Stimulated activated CD4-positive, alpha-beta T cell treated with anti-CD3 and anti-CD28 coated beads, Interleukin-2, amount 100 ng/mL, for 4 hours (primary cell): Measurements from ENCODE around the gene FNBP1.

Source experiments
- DNase-seq: peaks from one replicate; pipeline ENCODE4 v3.0.0-alpha.2; 2020; ENCODE audit warnings: low read depth

FNBP1 gene

DNA sequence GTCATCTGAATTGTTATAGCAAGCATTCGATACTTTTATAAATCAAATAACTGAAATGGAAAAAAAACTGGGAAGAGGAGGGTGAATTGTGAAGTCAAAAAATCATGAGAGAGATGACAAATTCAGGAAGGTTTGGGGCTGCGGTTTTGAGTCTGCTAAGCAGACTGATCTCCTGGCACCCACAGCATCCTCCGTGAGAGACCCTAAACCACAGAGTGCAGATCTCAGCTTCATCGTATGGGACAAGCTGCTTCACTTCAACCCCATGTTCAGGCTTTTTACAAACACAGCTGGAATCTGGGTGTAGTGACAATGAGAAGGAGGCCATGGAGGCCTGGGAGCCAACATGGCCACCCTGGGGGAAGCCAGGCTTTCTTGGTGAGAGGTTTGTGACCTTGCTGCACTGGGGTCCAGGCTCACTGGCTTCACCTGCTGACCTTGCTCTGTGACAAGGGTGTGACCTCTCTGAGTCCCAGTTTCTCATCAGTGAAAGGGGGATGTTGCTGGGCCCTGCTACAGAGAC is 188.3 kb downstream of the FNBP1 start:
- DNase-seq = no peak

DNA sequence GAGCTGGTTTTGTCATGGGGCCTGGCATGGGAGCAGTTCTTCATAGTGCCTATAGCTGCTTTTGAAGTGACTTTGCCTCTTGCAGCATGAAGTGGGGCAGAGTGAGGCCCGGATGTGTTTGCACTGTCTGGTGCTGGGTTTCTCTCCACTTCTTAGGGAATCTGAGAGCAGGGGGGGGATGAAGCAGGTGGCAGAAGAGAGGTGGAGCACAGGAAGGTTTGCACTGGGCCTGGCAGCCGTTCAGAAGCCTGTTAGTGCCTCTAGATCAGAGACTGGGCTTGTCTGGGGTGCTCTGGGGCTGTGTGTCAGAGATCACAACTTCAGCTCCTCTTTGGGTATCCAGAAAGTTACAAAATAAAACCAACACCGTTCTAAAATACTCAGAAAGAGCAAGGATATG is 189.4 kb downstream of the FNBP1 start:
- no peak for DNase-seq

DNA sequence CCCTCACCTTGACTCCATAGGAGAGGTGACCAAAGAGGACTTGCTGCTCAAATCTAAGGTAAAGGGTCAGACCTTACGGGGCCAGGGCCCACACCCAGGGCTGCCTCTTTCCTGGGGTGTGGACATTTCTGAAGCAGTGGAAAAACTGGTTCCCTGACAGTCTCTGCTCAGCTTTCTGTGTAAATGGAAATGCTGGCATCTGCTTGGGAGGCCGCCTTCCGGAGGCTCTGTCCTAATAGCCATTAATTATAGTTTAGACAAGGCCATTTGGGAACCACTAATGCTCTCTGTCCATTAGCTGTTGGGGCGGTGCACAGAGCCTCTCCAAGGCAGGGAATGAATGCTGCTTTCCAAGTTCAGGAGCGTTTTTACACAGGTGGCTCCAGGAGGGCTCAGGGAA is 190.4 kb downstream of the FNBP1 start:
- DNase-seq = no peak

DNA sequence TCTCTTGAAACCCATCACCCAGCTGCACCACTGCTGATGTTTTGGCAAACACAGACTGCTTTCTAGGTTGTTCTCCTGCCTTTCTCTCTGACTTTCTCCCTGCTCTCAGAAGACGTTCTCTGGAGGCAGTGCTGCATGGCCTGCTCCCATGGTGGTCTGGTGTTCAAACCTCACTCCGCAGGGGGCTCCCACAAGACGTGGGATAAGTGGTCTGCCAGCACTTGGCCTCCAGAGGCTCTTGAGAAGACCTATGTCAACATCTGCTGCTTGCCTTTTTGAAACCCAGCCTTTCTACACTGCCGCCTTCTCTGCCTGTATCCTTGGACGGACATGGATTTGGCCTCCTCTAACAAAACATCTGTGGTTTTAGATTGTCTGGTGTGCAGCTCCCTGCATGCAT is 191.2 kb downstream of the FNBP1 start:
- no peak for DNase-seq

DNA sequence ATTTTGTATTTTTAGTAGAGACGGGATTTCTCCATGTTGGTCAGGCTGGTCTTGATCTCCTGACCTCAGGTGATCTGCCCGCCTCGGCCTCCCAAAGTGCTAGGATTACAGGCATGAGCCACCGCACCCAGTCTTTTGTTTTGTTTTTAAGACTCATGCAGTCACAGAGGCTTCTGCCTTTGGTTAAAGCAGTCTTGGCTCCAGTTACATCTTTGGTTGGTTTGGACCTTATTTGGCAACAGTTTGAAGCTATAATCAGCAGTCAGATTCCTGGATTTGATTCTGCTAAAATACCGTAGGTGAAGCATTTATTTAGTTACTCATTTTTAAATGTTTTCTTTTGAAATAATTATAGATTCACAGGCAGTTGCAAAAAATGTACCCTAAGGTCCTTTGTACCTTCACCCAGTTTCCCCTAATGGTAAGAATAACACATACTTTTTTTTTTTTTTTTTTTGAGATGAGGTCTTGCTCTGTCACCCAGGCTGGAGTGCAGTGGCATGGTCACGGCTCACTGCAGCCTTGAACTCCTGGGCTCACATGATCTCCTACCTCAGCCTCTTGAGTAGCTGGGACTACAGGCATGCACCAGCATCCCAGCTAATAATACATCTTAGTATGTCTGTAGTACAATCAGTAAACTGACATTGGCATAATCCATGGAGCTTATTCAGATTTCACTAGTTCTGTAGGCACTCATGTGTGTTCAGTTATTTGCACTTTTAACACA is 192.0 kb downstream of the FNBP1 start:
- no peak for DNase-seq

DNA sequence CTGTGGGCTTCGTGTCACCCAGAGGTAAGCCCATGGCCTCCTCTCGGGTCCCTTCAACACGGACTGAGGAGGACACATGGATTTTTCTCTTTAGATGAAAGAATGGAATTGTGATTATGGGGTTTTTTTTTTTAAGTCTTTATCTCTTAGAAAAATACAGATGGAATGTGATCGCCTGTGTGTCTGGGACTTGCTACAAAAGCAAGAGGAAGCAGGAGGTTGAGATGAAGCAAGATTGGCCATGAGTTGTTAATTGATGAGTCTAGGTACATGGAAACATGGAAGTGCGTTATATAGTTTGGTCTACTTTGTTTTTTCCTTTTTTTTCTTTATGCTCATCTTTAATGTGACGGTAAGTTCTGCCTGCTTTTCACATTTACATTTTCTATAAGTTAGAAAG is 193.1 kb downstream of the FNBP1 start:
- no peak for DNase-seq

DNA sequence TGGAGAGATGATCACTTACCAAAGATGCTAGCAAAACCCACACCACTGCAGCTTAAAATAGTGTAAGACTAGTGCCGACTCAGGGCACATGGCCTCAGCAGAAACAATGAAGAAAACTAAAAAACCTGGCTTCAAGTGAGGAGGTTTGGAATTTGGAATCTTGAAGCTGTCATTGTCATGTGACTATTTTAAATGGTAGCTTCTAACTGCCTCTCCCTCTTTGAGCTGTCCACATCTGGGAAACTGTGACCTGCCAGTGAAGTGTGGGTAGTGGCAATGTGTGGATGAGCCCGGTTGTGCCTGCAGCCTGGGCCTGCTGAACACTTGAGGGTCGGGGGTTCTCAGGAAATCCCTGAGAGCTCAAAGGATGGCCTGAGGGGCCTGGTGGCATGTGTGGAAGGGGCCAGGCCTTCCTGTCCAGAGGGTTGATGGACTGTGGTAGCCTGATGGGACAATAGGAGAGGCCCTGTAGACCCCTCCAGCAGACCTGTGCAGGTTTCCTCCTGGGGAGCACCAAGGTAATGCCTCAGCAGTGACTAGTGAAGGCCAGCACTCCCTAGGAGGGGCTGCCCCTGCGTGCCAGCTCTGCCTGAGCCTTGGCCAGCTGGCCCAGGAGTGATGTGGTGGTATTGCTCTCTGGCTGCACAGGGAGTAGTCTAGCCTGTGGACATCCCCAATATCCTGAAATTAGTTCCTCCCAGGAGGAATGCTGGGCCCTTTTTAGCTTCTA is 194.1 kb downstream of the FNBP1 start:
- DNase-seq = no peak

DNA sequence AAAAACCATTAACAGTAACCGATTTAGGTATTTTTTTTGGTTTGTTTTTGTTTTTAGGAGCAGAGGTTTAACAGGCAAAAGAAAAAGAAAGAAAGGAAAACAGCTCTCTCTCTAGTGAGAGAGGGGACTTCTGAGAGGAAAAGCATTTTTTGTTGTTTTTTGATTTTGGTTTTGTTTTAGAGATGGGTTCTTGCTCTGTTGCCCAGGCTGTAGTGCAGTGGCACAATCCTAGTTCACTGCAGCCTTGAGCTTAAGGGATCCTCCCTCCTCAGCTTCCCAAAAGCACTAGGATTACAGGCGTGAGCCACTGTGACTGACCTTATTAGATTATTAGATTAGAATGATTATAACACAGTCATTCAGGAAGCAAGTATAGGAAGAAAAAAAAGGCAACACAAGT is 197.6 kb downstream of the FNBP1 start:
- DNase-seq = no peak

DNA sequence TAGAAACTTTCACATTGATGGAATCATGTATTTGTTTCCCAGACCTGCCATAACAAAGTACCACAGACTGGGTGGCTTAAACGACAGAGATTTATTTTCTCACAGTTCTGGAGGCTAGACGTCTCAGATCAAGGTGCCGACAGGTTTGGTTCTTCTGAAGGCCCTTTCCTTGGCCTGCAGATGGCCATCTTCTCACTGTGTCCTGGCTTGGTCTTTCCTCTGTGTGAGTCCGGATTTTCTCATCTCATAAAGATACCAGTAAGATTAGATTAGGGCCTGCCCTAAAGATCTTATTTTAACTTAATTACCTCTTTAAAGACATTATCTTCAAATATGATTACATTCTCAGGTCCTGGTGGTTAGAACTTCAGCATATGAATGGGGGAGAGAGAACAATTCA is 201.9 kb downstream of the FNBP1 start:
- no peak for DNase-seq

DNA sequence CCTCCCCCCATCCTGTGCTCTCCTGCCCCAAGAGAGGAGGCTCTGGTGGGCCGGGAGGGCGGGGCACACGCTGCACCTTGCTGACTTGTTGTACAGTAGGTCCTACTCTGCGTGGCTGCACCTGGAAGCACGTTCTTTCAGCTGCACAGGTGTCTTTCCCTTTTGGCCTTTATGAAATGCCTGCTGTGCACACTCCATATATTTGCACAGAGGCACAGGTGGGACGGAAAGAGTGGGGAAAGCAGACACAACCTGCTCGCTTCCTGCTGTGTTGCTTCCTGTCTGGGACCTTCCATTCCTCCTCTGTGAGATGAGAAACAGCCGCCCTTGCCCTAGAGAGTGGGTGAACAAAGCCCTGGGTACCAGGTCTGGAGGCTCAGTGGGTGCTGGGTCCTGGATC is 203.0 kb downstream of the FNBP1 start:
- DNase-seq = no peak

DNA sequence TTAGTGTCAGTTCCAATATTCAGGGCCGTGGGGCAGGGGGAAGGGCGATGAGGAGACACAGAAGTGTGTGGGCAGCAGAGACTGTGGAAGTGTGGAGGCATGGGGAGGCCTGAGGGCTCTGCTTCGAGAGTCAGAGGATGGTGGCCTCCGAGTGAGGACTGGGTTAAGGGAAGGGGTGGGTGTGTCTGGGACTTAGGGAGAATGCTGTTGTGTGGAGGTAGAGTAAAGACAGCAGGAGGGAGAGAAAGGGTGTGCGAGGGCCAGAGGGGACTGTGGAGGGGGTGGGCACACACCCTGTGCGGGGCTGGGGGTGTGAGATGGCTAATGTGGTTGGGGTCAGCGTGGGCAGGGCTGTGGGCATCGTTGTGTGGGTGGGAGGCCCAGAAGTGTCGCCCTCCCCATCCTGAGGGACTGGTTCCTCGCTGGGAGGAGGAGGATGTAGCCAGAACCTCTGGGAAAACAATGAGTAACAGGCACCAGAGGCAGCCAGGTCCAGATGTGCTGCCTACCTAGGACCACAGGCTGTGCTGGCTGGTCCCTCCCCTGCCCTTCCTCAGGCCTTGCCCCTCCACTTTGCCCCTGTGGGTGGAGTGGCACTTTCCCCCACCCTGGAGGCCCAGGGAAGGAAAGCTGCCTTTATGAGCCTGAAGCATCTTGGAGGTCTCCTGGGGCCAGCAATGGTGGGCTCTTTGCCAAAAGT is 203.5 kb downstream of the FNBP1 start:
- DNase-seq = no peak

DNA sequence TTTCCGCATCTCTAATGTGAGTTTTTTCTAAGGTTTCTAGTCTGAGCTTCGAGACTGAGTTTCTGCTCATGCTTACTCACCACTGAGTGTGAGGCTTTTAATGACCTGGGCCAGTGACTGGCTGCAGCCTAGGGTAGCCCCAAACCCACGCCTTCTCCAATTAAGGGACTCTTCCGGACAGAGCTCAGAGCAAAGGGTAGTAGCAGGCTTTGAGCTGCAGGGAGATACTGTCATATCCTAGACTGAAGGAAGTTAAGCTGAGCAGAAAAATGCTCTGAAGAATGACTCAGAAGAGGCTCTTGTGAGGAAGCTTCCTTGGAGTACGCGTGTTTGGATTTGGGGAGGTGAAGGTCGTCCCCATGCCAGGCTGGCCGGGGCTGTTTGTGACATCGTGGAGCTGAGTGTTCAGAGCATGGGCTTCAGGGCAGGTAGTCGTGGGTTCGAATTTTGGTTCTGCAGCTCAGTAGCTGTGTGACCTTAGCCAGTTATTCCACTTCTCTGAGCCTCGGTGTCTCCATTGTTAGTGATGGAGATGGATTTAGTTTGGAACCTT is 204.2 kb downstream of the FNBP1 start:
- DNase-seq = no peak
